Heart right ventricle (tissue), 16 donors: Measurements from ENCODE around the gene SLC35E3. TPM values are rescaled to one million over a fixed set of nuclear protein-coding genes. Genes with fewer than 3 reads are reported as not detected.

Experiments used
- ATAC-seq, 8 donors: fragments of 200-7000 bp; cut with Tn5 transposase; one replicate each; pipeline ENCODE4 v1.9.1; 2020; ENCODE audit warnings: mild to moderate bottlenecking in 8 of 8, moderate library complexity in 8 of 8, moderate number of reproducible peaks in 1 of 8
- DNase-seq, 2 donors: peaks; one replicate each; pipeline ENCODE4 v3.0.0-alpha.2; 2020
- H3K27ac ChIP-seq, 10 donors: fragments of 200-600 bp; sonication (generic) in 2 of 10; one replicate each; pipeline versions ENCODE4 v1.5.0 to v1.8.0; 2020 to 2022; ENCODE audit warnings: mild to moderate bottlenecking in 3 of 10
- H3K27me3 ChIP-seq, 7 donors: fragments of 200-600 bp; one replicate each; pipeline ENCODE4 v1.8.0; 2021 to 2022; ENCODE audit warnings: mild to moderate bottlenecking in 2 of 7
- H3K36me3 ChIP-seq, 9 donors: fragments of 200-600 bp; sonication (generic) in 1 of 9; one replicate each; pipeline versions ENCODE4 v1.5.0 to v1.8.0; 2020 to 2022; ENCODE audit warnings: mild to moderate bottlenecking in 2 of 9
- H3K4me1 ChIP-seq, 9 donors: fragments of 200-600 bp; sonication (generic) in 1 of 9; one replicate each; pipeline versions ENCODE4 v1.5.0 to v1.8.0; 2020 to 2022; ENCODE audit warnings: mild to moderate bottlenecking in 4 of 9
- H3K4me3 ChIP-seq, 10 donors: fragments of 200-600 bp; sonication (generic) in 2 of 10; one replicate each; pipeline versions ENCODE4 v1.5.0 to v1.8.0; 2020 to 2022; ENCODE audit warnings: mild to moderate bottlenecking in 7 of 10, moderate library complexity in 2 of 10
- H3K9me3 ChIP-seq, 11 donors: fragments of 200-600 bp in 10 of 11; sonication (generic) in 2 of 11; one replicate each; pipeline versions ENCODE4 v1.5.0 to v1.8.0; 2013 to 2022; ENCODE audit warnings: mild to moderate bottlenecking in 2 of 11, control low read depth in 1 of 11, moderate library complexity in 1 of 11
- CTCF ChIP-seq, 9 donors: fragments of 200-600 bp; sonication (generic) in 2 of 9; IDR thresholded peaks; one replicate each; pipeline versions ENCODE4 v1.5.0 to v1.8.0; 2021 to 2022; ENCODE audit warnings: antibody characterized with exemption in 9 of 9, mild to moderate bottlenecking in 5 of 9, moderate library complexity in 1 of 9
- WGBS, 2 donors: extraction: QIAGEN DNeasy Blood & Tissue Kit; methylation state at CpG; one replicate each; pipeline ENCODE4 v1.1.7; 2013; ENCODE audit warnings: inconsistent platforms in 1 of 2; 5-methylcytosine and 5-hydroxymethylcytosine counted together
- intact Hi-C, 10 donors: fragments of 100-400 bp; cut with DNase I; formaldehyde crosslinking; loops; one replicate each; pipeline versions ENCODE4 v1.11.1 to v1.14.2; 2022
- polyA plus RNA-seq, 2 donors: library from polyadenylated mRNA; stranded (reverse); fragments of 200-250 nt; gene quantifications; one replicate each; pipeline ENCODE4 v1.2.3, GENCODE V29; 2013
- total RNA-seq, 10 donors: library from RNA; stranded (reverse); fragmentation: NEBNext Ultra II Directional in 3 of 10; extraction: Animal tissue kit (Norgen Biotek cat#: 25700) in 3 of 10; gene quantifications; one replicate each; pipeline versions ENCODE4 v1.2.1 to v1.2.4, GENCODE V29; 2021 to 2023
- donor health status: Arrhythmogenic right ventricular cardiomyopathy.
- donor health status: ischemic (EF 13 %, LVEDD 7.1; RV severe dilation, severe dysfunction).
- donor health status: healthy with polysubstance abuse.
- donor health status: DM: no; HTN: yes; CAD: no.
- donor health status: DM: no; HTN: no; CAD: no.
- donor health status: ischemic (EF 25% LVEDD 6.9; RV normal size, moderate dysfunction).
- donor health status: ischemic (EF 25% LVEDD 5.7; RV mildly dilated, moderate dysfunction).
- donor health status: healthy.
- donor health status: DM: yes; HTN: yes; CAD: no.
- donor health status: Ischemic cardiomyopathy.
- donor health status: ischemic (EF 35%, LVEDD 5.7; RV mildly dilated, moderate dysfunction).
- donor health status: nonischemic (EF 11% LVEDD 7.7; RV severe dilation, severe dysfunction).
- donor health status: DM: yes; HTN: yes; CAD: no.
- donor health status: PGD.
- donor health status: ischemic (EF 29% LVEDD 5.4; RV normal size, mild dysfunction).
- donor health status: nonischemic (EF 23%, LVEDD 6.1; RV moderate dilation, normal function).

SLC35E3 gene
- total and polyA plus RNA-seq, 12 donors: 1.8 to 8.9 (median 6.2) TPM

- TF ChIP-seq CTCF (IDR thresholded peaks at IDR 0.05): no peak
- no peak overlapping the region for H3K4me3 ChIP-seq
- H3K9me3 ChIP-seq: no peaks in the 10 kb centered on the region
- DNase-seq: no peak
- no peaks in the 10 kb centered on the region for H3K27me3 ChIP-seq
- intact Hi-C loops: no loop called here
- H3K27ac ChIP-seq: no peak overlapping the region
- H3K36me3 ChIP-seq: no peaks in the 10 kb centered on the region
- ATAC-seq: no peak
- peaks cover 0 to 2% (median 0%) of the 10 kb centered on the region in 9 donors for H3K4me1 ChIP-seq
- WGBS, 2 donors: 88 to 92% methylated on average over 4 of the region's 4 CpGs
Measured at GRCh38 chr12:68793436-68793835, 47.5 kb downstream of the SLC35E3 start.

- no peaks in the 10 kb centered on the region for H3K9me3 ChIP-seq
- H3K4me3 ChIP-seq: no peak overlapping the region
- H3K4me1 ChIP-seq: no peaks in the 10 kb centered on the region
- H3K36me3 ChIP-seq: no peaks in the 10 kb centered on the region
- no peaks in the 10 kb centered on the region for H3K27me3 ChIP-seq
- intact Hi-C loops: no loop called here
- no peak for TF ChIP-seq CTCF (IDR thresholded peaks at IDR 0.05)
- ATAC-seq (no peak), DNase-seq (no peak)
- 93 to 95% methylated on average over 4 of the region's 4 CpGs for WGBS, 2 donors
- H3K27ac ChIP-seq: no peak overlapping the region
Measured at GRCh38 chr12:68793975-68794652, 48.1 kb downstream of the SLC35E3 start.

- Histone ChIP-seq H3K4me3 (no peak overlapping the region), H3K36me3 (no peaks in the 10 kb centered on the region), H3K4me1 (no peaks in the 10 kb centered on the region), H3K27ac (no peak overlapping the region), H3K9me3 (no peaks in the 10 kb centered on the region), H3K27me3 (no peaks in the 10 kb centered on the region)
- TF ChIP-seq CTCF (IDR thresholded peaks at IDR 0.05): no peak
- WGBS, 2 donors: 96 to 98% methylated on average over 3 of the region's 3 CpGs
- intact Hi-C loops: no loop called here
- no peak for ATAC-seq
- no peak for DNase-seq
Measured at GRCh38 chr12:68794653-68795251, 48.8 kb downstream of the SLC35E3 start.

- no peak for DNase-seq
- no peak for TF ChIP-seq CTCF (IDR thresholded peaks at IDR 0.05)
- intact Hi-C loops: no loop called here
- WGBS, 2 donors: 97% methylated on average over 15 of the region's 15 CpGs
- H3K9me3 ChIP-seq: no peaks in the 10 kb centered on the region
- H3K36me3 ChIP-seq: no peaks in the 10 kb centered on the region
- no peak overlapping the region for H3K27ac ChIP-seq
- ATAC-seq: no peak
- no peak overlapping the region for H3K4me3 ChIP-seq
- no peaks in the 10 kb centered on the region for H3K27me3 ChIP-seq
- no peaks in the 10 kb centered on the region for H3K4me1 ChIP-seq
Measured at GRCh38 chr12:68796399-68796798, 50.4 kb downstream of the SLC35E3 start.
